ENCODE data around the gene SPEM2.

SPEM2 gene

DNA sequence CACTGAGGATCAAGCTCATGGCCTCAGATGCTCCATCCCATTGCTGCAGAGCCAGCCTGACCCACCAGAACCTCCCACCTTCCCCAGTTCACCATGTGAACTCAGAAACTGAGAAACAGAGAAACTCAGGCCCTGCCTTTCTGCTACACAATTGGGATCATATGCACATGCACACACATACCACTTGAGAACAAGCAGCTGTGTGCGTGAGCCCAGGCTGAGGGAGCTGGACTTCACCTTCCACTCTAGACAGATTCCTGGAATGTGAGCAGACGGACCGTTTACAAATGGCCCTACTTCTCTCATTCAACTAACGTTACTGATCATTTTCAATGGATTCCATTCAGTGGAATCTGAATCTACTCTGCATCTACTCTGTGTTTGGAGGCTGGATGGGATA, 1.7 kb upstream of the SPEM2 start:
- no peak for DNase-seq

DNA sequence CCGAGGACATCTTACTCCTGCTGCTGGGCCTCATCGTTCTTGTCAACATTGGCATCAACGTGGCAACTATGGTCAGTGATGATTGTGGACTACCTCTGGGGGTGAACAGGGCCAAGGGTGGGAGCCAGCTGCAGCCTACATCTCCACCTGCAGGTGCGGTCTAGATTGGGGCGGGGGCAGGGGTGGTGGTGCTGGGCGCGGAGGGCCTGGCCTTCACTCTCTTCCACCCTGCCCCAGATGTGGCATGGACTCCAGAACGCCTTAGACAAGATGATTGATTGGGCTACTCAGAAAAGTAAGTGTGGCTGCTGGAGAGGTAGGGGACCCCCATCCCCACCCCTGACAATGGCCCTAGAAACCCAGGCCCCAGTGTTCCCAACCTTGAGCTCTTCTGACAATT, 340 bp downstream of the SPEM2 start:
- no peak for DNase-seq

DNA sequence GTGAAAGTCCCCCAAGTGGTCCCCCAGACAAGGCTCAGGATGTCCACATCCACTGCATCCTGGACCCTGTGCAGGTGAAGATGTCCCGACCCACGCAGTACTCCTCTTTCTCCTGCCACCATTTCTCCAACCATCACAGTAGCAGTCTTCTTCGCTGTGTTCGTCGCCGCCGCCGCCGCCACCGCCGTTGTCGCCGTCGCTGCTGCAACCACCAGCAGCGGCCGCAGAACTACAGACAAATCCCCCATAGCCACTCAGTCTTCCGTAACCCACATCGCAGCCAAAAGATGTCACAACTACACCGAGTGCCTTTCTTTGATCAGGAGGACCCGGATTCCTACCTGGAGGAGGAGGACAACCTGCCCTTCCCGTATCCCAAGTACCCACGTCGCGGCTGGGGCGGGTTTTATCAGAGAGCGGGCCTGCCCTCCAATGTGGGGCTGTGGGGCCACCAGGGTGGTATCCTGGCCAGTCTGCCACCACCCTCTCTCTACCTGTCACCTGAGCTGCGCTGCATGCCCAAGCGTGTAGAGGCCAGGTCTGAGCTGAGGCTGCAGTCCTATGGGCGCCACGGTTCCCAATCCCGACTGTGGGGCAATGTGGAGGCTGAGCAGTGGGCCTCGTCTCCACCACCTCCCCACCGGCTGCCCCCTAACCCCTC, 917 bp downstream of the SPEM2 start:
- no peak for DNase-seq

DNA sequence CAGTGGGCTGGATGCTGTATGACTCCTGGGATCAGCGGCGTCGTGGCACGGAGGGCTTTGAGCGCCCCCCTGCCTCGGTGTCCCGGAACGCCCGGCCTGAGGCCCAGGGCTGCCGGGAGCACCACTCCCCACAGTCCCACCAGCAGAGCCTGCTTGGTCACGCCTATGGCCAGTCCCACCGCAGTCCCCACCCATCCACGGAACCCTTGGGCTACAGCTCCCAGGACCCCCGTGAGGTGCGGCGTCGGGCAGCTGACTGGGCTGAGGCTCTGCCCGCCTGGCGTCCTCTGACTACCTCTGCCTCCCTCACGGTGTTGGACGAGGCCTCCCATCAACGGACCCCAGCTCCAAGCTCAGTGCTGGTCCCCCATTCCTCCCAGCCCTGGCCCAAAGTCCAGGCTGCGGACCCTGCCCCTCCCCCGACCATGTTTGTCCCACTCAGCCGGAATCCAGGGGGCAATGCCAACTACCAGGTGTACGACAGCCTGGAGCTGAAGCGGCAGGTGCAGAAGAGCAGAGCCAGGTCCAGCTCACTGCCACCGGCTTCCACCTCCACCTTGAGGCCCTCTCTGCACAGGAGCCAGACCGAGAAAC, 1.6 kb downstream of the SPEM2 start:
- no peak for DNase-seq

DNA sequence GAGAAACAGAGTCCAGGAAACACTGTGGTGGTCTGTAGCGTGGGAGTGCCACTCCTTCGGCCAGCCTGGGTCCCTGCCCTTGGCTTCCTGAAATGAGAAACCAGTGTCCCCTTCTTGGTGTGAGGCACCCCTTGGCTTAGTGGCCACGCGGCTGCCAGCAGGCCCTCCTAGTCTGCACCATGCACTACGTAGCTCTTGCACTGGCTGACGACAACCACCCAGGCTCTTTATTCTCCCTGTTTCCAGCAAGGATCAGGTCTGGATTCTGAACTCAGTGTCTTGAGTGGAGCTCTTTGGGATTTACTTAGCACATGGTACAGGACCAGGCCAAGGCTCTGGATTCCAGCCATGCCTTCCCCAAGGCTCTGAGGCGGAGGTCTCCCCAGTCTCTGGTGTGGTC, 2.1 kb downstream of the SPEM2 start:
- DNase-seq: no peak

DNA sequence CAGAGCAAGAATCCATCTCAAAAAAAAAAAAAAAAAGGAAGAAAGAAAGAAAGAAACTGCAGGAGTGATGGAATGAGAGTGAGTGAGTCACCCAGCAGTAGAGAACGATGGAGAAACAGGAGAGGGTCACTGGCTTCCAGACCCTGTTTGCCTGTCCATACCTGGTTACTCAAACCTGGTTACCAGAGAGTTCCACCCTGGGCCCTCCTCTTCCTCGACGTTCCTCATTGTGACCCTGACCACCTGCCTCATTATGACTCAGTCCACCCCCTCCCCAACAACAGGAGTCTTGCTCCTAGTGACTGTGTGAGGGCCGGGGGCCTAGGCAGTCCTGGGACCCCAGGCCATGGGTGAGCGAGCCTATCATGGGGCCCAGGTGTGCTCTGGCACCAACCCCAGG, 3.1 kb downstream of the SPEM2 start, which contains the start of gene SPEM3:
TSS of gene SPEM3 (plus strand) at position 301 of the 400 bp plus-strand sequence. CDS start at position 347, 46 bp downstream.
- no peak for DNase-seq

DNA sequence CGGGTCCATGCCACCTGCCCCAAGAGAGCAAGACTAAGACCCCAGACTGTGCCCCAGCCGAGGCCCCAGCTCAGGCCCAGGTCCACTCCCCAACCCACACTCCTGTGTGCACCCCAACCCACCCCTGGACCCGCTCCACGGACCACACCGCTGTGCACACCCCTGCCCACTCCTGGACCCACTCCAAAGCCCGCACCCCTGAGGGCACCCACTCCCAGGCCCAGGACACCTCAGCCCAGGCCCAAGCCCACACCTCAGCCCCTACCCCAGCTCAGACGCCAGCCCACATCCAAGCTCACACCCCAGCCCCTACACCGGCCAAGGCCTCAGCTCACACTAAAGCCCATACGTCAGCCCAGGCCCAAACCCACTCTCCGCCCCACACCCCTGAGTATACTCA, 4.3 kb downstream of the SPEM2 start:
- no peak for DNase-seq

DNA sequence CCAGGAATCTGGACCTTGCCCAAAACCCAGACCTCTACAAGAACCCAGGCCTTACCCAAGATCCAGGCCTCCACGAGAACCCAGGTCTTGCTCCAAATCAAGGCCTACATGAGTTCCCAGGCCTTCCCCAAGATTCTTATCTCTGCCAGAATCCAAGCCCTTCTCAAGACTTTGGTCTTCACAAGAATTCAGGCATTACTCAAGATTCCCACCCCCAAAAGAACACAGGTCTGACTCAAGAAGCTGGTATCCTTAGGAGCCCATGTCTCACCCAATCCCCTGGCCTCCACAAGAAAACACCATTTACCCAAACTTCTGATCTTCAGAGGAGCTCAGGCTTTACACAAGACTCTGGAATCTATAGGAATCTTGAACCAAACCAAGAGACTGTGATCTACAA, 5.8 kb downstream of the SPEM2 start:
- peak; percentile 20 for DNase-seq

DNA sequence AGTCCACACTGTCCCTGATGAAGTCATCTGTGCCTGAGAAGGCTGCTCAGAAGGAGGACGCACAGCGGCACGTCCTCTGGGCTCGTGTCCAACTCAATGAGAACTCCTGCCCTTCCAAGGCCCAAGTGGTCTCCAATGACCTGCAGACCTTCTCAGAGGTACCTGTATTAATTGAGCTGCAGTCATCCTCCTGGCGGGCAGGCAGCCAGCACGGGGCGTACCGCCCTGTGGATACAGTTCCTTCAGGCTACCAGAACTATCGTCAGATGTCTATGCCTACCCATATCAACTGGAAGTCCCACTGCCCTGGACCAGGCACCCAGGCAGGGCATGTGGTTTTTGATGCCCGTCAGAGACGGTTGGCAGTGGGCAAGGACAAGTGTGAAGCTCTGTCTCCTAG, 6.9 kb downstream of the SPEM2 start:
- no peak for DNase-seq

DNA sequence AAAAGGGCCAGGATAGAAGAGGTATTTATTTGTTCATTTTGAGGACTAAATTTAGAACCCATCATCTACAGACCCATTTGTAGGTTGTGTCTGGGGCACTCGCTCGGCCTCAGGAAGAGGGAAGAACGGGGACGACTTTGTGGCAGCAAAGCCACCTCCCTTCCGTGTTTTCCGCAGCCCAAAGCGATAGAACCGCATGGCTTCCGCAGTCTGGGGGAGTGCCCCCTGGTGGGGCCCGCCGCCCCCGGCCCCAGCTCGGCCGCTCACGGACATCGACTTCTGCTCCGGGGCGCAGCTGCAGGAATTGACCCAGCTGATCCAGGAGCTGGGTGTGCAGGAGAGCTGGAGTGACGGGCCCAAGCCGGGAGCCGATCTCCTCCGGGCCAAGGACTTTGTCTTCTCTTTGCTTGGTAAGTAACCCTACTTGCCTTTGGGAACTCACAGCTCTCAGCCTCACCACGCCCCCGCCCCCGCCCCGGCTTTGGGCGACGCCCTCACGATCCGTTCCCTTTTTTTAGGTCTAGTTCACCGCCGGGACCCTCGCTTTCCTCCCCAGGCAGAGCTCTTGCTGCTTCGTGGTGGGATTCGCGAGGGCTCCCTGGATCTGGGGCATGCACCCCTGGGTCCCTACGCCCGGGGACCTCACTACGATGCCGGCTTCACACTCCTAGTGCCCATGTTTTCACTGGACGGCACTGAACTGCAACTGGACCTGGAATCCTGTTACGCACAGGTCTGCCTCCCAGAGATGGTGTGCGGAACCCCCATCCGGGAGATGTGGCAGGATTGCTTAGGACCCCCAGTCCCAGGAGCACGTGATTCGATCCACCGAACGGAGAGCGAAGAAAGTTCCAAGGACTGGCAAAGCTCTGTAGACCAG, 10.5 kb downstream of the SPEM2 start:
- peak; percentile 11 for DNase-seq

DNA sequence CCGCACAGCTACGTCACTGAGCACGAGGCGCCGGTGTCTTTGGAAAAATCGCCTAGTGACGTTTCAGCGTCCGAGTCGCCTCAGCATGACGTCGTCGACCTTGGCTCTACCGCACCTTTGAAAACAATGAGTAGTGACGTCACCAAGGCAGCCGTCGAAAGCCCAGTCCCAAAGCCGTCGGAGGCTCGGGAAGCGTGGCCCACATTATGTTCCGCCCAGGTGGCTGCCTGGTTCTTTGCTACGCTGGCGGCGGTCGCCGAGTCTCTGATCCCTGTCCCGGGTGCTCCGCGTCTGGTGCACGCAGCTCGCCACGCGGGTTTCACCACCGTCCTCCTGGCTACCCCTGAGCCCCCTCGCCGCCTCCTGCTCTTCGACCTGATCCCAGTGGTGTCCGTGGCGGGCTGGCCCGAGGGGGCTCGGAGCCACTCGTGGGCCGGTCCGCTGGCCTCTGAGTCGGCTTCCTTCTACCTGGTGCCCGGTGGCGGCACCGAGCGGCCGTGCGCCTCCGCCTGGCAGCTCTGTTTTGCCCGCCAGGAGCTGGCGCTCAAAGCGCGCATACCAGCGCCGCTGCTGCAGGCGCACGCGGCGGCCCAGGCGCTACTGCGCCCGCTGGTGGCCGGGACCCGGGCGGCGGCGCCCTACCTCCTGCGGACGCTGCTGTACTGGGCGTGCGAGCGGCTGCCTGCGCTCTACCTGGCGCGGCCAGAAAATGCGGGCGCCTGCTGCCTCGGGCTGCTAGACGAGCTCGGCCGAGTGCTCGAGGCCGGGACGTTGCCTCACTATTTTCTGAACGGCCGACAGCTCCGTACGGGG, 11.3 kb downstream of the SPEM2 start:
- DNase-seq: peak; percentile 65

DNA sequence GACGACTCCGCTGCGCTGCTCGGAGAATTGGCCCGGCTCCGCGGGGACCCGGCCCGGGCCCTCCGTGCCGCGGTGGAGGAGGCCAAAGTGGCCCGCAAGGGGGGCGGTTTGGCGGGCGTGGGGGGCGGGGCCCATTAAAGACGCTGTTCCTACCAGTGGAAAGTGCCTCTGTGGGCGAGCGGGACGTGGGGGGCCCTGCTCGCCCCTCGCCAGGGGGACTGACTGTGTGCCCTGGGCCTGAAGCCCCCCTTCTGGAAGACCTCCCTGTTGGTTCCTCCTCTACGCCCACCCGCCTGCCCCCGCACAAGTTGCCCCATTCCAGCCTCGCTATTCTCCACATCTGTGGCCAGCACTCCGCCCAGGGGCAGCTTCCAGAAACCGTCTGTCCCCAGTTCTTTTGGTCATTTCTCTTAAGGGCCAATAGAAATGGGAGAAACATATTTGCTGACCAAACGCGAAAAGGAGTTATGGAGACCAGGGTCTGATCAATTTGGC, 12.0 kb downstream of the SPEM2 start:
- no peak for DNase-seq

DNA sequence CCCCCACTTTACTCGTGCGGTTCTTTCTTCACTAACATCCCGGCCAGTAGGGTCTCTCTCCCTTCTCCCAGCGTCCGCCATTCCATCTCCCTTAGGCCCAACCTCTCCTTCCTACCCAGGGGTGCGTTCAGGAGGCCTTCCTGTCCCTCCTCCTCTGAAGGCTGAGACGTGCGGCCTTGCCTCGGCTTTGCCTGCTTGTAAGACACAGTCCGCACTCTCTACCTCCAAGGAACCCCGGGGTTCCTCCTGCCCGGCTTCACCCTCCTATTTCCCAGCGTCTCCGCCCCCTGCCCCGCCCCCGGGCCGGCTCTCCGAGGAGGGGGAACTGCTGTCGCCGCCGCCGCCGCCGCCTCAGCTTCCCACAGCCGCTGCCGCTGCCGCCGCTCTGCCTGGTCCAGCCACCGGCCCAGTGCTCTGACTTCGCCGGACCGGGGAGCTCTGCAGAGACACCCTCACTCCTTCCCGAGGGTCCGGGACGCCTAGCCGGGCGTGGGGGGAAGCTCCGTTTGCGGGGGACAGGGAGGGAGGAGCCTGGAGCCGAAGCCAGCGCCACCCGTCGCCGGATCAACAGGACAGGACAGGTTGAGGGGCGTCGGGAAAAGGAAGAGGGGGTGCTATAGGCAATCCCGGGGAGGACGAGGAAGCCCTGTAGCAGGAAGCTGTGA, 12.7 kb downstream of the SPEM2 start:
- peak; percentile 17 for DNase-seq

DNA sequence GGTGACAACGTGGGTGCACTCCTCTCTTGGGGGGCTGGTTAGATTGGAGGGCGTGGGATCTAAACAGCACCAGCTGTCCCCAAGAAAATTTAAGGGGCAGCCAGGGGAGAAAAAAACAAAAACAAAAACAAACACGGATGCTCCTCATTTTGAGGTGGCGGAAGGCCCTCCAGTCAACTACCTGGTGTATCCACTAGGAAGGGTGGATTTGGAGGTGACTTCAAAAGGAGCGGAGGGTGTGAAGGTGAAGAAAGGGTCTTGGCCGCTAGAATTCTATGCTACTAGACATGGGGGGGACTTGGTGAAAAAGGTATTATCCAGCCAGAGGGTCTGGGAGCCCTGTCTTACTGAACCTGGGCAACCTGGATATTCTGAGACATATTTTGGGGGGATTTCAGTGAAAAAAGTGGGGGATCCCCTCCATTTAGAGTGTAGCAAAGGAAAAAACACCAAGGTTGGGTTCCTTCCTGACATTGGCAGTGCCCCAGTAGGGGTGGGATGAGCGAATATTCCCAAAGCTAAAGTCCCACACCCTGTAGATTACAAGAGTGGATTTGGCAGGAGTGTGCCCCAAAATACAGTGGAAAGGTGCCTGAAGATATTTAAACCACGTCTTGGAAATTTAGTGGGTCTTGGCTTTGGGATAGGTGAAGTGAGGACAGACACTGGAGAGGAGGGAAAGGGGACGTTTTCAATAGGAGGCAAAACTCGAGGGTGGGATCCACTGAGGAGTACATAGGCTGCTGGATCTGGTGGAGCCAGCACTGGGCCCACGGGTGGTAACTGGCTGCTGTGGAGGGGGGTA, 13.4 kb downstream of the SPEM2 start:
- no peak for DNase-seq

DNA sequence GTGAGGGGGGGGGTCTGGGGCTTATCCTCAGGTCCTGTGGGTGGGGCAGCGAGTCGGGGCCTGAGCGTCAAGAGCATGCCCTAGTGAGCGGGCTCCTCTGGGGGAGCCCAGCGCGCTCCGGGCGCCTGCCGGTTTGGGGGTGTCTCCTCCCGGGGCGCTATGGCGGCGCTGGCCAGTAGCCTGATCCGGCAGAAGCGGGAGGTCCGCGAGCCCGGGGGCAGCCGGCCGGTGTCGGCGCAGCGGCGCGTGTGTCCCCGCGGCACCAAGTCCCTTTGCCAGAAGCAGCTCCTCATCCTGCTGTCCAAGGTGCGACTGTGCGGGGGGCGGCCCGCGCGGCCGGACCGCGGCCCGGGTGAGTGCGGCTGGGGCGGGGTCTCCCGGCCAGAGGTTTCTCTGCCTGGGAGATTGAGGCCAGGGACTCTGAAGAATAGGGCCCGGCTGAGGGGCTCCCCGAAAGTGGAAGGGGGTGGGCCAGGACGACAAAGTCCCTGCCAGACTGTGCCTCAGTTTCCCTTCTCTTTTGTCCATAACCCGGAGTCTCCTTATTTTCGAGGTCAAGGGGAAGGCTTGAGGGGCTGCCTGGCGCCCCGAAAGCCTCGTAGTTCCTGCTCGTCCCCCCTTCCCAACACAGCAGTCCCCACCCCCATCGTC, 14.2 kb downstream of the SPEM2 start, which contains the start of gene FGF11:
TSS of gene FGF11 (plus strand) at position 51 of the 651 bp plus-strand sequence. CDS start at position 160, 109 bp downstream.
- no peak for DNase-seq

DNA sequence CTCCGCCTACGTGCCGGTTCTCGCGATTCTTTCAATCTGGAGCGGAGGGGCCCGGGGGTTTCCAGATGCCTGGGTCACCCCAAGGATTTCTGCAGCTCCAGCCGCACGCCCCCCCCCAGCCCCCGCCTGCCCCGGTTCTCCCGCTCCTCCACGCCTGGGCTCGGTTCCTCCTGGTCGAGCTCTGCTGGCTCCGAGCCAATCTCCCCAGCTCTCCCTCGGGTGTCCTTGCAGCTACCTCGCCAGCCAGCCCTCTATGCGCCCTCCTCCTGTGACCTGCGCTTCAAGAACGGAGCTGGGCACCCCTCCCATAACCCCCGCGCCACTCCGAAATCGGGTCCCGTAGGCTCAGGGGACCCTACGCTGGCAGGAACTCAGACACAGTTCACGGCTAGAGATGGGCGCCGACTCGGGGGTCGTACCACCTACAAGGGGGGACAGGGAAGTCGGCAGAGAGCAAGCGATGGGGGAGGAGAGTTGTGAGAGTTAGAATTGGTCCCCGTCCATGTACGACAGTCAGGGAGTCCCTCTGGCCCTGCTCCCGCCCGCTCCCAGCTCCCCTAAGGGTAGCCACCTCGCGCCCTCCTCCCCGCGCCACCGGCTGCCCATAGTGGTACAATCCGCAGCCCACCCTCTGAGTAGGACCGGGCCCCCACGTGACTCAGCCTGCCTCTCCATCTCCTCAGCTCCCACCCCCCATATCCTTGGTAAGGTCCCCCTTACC, 14.9 kb downstream of the SPEM2 start:
- peak; percentile 48 for DNase-seq

DNA sequence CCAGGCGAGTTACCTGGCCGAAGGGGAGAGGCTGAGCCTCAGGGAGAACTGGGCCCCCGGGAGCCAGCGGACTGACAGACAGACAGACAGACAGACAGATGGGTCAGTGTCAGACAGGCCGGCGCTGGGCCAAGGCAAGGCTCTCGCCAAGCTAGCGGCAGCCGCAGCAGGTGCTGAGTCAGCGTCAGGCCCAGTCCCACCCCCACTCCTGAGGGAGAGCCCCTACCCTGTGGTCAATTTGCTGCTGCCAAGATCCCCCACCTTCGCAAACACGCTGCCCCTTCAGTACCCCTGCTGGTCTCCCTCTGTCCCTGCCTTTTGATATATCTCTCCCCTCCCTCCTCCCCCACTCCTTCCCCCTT, 15.4 kb downstream of the SPEM2 start:
- DNase-seq: peak; percentile 63

DNA sequence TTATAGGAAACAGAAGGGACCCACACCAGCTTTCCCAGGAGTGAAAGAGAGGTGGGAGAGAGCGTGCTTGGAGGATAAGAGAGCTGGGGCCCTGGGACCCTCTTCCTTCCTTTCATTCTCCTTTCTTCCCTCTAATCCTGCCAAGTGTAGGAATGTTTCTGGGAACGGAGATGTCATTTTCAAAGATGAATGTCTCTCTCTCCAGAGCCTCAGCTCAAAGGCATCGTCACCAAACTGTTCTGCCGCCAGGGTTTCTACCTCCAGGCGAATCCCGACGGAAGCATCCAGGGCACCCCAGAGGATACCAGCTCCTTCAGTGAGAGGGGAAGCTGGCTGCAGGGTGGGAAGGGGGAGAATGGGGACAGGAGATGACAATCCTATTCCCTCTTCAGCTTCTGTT, 15.8 kb downstream of the SPEM2 start:
- peak; percentile 43 for DNase-seq

DNA sequence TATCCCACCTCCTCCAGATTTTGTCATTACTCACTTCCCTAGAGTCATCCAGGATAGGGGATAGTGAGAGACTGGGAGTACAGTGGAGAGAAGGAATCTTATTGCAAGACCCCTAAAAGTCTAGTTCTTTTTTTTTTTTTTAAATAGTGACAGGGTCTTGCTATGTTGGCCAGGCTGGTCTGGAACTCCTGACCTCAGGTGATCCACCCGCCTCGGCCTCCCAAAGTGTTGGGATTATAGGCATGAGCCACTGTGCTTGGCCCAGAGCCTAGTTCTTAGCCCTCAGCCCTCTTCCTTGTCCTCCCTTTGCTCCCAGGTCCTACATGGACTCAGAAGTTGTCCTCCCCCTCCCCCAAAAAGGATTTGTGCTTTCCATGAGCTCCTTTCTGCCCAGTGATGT, 16.7 kb downstream of the SPEM2 start:
- DNase-seq: no peak
